ENCODE measurements around the gene DNAJC30. TPM values are rescaled to one million over a fixed set of nuclear protein-coding genes. Genes with fewer than 3 reads are reported as not detected.

Gene DNAJC30
- polyA plus RNA-seq, 1 donor from 2014 or later: 1.3 TPM

DNA sequence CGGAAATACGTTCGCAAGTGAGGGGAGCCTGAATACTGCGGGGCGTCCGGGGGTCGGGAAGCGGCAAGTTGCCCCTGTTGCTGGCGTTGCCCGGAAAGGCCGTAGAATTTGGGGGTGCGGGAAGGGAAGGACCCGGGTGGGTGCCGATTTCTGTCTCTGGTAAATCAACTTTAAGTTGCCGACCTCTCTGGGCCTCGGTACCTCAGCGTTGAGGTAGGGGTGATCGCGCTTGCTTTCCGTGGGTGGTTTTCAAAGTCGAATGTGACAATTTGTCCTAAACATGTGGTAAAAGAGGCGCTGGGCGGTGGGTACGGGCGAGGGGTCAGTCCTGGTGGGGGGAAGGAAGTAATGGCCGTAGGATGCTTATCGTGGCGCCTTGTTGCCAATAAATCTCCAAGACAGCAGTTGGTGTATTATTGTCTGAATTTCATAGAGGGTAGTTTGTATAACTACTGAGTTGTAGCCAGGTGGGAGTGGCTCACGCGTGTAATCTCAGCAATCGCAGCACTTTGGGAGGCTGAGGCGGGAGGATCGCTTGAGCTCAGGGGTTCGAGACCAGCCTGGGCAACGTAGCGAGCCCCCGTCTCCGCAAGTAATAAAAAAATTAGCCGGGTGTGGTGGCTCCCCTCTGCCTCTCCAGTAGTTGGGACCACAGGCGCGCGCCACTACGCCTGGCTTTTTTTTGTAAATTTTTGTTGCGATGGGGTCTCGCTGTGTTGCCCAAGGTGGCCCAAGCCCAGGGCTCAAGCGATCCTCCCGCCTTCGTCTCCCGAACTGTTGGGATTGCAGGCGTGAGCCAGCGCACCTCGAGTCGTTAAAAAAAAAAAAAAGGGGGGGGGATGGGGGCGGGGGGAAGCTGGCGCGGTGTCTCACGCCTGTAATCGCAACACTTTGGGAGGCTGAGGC is 788 bp upstream of the DNAJC30 start:
- no peaks in the 10 kb centered on the region for H3F3A ChIP-seq (ENCODE audit: insufficient read depth, low read length, poor library complexity, severe bottlenecking)
- H2AFZ ChIP-seq (ENCODE audit: low read depth, low read length): peak overlapping the region; percentile 56
- peak overlapping the region; percentile 52 for H3K4me2 ChIP-seq (ENCODE audit: low read length)
- TF ChIP-seq, protein P1, sequence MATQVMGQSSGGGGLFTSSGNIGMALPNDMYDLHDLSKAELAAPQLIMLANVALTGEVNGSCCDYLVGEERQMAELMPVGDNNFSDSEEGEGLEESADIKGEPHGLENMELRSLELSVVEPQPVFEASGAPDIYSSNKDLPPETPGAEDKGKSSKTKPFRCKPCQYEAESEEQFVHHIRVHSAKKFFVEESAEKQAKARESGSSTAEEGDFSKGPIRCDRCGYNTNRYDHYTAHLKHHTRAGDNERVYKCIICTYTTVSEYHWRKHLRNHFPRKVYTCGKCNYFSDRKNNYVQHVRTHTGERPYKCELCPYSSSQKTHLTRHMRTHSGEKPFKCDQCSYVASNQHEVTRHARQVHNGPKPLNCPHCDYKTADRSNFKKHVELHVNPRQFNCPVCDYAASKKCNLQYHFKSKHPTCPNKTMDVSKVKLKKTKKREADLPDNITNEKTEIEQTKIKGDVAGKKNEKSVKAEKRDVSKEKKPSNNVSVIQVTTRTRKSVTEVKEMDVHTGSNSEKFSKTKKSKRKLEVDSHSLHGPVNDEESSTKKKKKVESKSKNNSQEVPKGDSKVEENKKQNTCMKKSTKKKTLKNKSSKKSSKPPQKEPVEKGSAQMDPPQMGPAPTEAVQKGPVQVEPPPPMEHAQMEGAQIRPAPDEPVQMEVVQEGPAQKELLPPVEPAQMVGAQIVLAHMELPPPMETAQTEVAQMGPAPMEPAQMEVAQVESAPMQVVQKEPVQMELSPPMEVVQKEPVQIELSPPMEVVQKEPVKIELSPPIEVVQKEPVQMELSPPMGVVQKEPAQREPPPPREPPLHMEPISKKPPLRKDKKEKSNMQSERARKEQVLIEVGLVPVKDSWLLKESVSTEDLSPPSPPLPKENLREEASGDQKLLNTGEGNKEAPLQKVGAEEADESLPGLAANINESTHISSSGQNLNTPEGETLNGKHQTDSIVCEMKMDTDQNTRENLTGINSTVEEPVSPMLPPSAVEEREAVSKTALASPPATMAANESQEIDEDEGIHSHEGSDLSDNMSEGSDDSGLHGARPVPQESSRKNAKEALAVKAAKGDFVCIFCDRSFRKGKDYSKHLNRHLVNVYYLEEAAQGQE (IDR thresholded peaks at IDR 0.05; ENCODE audit: borderline replicate concordance): no peak
- TF ChIP-seq MXI1 (conservative IDR thresholded peaks at IDR 0.05; ENCODE audit: poor library complexity, severe bottlenecking): peak; percentile 68
- no peaks in the 10 kb centered on the region for H3K9me3 ChIP-seq (ENCODE audit: low read length)
- H3K79me2 ChIP-seq (replicated peaks; ENCODE audit: insufficient read depth, low read length): peaks cover 38% of the 10 kb centered on the region
- H4K20me1 ChIP-seq (ENCODE audit: insufficient read depth): no peaks in the 10 kb centered on the region
- peak overlapping the region; percentile 73 for H3K9ac ChIP-seq (ENCODE audit: low read length)
- H3K36me3 ChIP-seq (ENCODE audit: insufficient read depth, low read length): no peaks in the 10 kb centered on the region
- H3K9me2 ChIP-seq (ENCODE audit: insufficient read depth, low read length): no peaks in the 10 kb centered on the region
- peak overlapping the region; percentile 99 for H3K4me3 ChIP-seq (ENCODE audit: low read length)
- H3K27ac ChIP-seq (ENCODE audit: low read length): peak overlapping the region; percentile 51
- no peaks in the 10 kb centered on the region for H3K27me3 ChIP-seq (ENCODE audit: insufficient read depth, low read depth, low read length)

DNA sequence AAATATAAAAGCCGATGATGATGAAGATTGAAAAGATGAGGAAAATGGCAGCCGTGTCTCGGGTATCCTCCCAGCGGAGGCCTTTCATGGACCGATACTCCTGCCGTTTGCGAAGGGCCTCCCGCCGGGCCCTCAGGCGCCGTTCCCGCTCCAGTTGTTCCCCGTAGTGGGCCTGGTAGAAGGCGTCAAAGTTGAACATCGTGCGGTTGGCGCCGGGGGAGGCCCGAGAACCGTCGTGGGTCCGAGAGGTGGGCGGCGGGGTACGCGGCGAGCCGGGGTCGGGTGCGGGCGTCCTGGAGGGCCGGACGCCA is 553 bp downstream of the DNAJC30 start:
- no peaks in the 10 kb centered on the region for H3K9me2 ChIP-seq (ENCODE audit: insufficient read depth, low read length)
- peaks cover 38% of the 10 kb centered on the region for H3K79me2 ChIP-seq (replicated peaks; ENCODE audit: insufficient read depth, low read length)
- no peaks in the 10 kb centered on the region for H3F3A ChIP-seq (ENCODE audit: insufficient read depth, low read length, poor library complexity, severe bottlenecking)
- no peaks in the 10 kb centered on the region for H4K20me1 ChIP-seq (ENCODE audit: insufficient read depth)
- peak overlapping the region; percentile 99 for H3K4me3 ChIP-seq (ENCODE audit: low read length)
- H3K9me3 ChIP-seq (ENCODE audit: low read length): no peaks in the 10 kb centered on the region
- H3K27ac ChIP-seq (ENCODE audit: low read length): peak overlapping the region; percentile 85
- peak overlapping the region; percentile 90 for H3K9ac ChIP-seq (ENCODE audit: low read length)
- H3K36me3 ChIP-seq (ENCODE audit: insufficient read depth, low read length): no peaks in the 10 kb centered on the region
- no peaks in the 10 kb centered on the region for H3K27me3 ChIP-seq (ENCODE audit: insufficient read depth, low read depth, low read length)
- peak overlapping the region; percentile 94 for H3K4me2 ChIP-seq (ENCODE audit: low read length)
- TF ChIP-seq EP300 (conservative IDR thresholded peaks at IDR 0.05; ENCODE audit: poor library complexity, severe bottlenecking) (no peak), EZH2 (IDR thresholded peaks at IDR 0.05; ENCODE audit: borderline replicate concordance, insufficient read depth, low read length, poor library complexity, severe bottlenecking) (no peak), MXI1 (conservative IDR thresholded peaks at IDR 0.05; ENCODE audit: poor library complexity, severe bottlenecking) (no peak), RAD21 (conservative IDR thresholded peaks at IDR 0.05) (no peak), POLR2AphosphoS5 (IDR thresholded peaks at IDR 0.05) (no peak), TAF1 (IDR thresholded peaks at IDR 0.05; ENCODE audit: low read depth) (no peak), SMC3 (conservative IDR thresholded peaks at IDR 0.05; ENCODE audit: poor library complexity) (no peak)
- TF ChIP-seq, protein P1 (IDR thresholded peaks at IDR 0.05; ENCODE audit: borderline replicate concordance): no peak
- TF ChIP-seq, protein P2, sequence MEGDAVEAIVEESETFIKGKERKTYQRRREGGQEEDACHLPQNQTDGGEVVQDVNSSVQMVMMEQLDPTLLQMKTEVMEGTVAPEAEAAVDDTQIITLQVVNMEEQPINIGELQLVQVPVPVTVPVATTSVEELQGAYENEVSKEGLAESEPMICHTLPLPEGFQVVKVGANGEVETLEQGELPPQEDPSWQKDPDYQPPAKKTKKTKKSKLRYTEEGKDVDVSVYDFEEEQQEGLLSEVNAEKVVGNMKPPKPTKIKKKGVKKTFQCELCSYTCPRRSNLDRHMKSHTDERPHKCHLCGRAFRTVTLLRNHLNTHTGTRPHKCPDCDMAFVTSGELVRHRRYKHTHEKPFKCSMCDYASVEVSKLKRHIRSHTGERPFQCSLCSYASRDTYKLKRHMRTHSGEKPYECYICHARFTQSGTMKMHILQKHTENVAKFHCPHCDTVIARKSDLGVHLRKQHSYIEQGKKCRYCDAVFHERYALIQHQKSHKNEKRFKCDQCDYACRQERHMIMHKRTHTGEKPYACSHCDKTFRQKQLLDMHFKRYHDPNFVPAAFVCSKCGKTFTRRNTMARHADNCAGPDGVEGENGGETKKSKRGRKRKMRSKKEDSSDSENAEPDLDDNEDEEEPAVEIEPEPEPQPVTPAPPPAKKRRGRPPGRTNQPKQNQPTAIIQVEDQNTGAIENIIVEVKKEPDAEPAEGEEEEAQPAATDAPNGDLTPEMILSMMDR (IDR thresholded peaks at IDR 0.05; ENCODE audit: poor library complexity, severe bottlenecking): no peak
- H2AFZ ChIP-seq (ENCODE audit: low read depth, low read length): peak overlapping the region; percentile 65
